IMR-90 (cell line): ENCODE measurements around the gene GPN1. TPM values are rescaled to one million over a fixed set of nuclear protein-coding genes. Genes with fewer than 3 reads are reported as not detected.

Experiments
- ATAC-seq: fragments of 200-7000 bp; cut with Tn5 transposase; 2 replicates; pipeline ENCODE4 v1.9.1; 2020; ENCODE audit warnings: low read depth, mild to moderate bottlenecking, moderate library complexity
- BruUV-seq: library from RNA; stranded (reverse); fragments of 400-500 nt; replicated peaks from 2 replicates; lab custom pipeline; 2021; lab: Mats Ljungman, UMichigan
- CTCF ChIA-PET: fragments of 300-600 bp; formaldehyde crosslinking; extraction: SDS; loops from one replicate; lab custom pipeline; 2021; ENCODE audit warnings: antibody characterized with exemption; lab: Yijun Ruan, JAX
- POLR2A ChIA-PET: fragments of 300-600 bp; sonication (Branson Sonifier 250); formaldehyde crosslinking; loops from one replicate; lab custom pipeline; 2022; ENCODE audit warnings: antibody characterized with exemption; ENCODE audit not compliant: unreplicated experiment; lab: Charles Lee
- DNase-seq: peaks from one replicate; pipeline ENCODE4 v3.0.0; 2013
- H2AFZ ChIP-seq: replicated peaks from 2 replicates; pipeline ENCODE3; 2013; ENCODE audit warnings: low read length, mild to moderate bottlenecking; ENCODE audit not compliant: poor library complexity
- H2AK5ac ChIP-seq: 2 replicates; pipeline ENCODE4 v1.6.1; 2013; ENCODE audit warnings: low read depth, low read length, inconsistent platforms
- H2AK9ac ChIP-seq: replicated peaks from 2 replicates; pipeline ENCODE3; 2013; ENCODE audit warnings: mild to moderate bottlenecking, low read depth, low read length, moderate library complexity; ENCODE audit not compliant: poor library complexity
- H2BK120ac ChIP-seq: 2 replicates; pipeline ENCODE4 v1.6.1; 2013; ENCODE audit warnings: low read depth, low read length, inconsistent platforms
- H2BK15ac ChIP-seq: 3 replicates; pipeline ENCODE4 v1.6.1; 2013; ENCODE audit warnings: low read depth, low read length, inconsistent platforms
- H2BK20ac ChIP-seq: 2 replicates; pipeline ENCODE4 v1.6.1; 2013; ENCODE audit warnings: low read depth, mild to moderate bottlenecking, inconsistent platforms, low read length, moderate library complexity
- H2BK5ac ChIP-seq: 2 replicates; pipeline ENCODE4 v1.6.1; 2013; ENCODE audit warnings: mild to moderate bottlenecking, low read depth, low read length, inconsistent platforms; ENCODE audit not compliant: poor library complexity, severe bottlenecking
- H3K14ac ChIP-seq: replicated peaks from 2 replicates; pipeline ENCODE4 v1.6.1; 2013; ENCODE audit warnings: low read depth, low read length, inconsistent platforms
- H3K18ac ChIP-seq: 2 replicates; pipeline ENCODE4 v1.6.1; 2013; ENCODE audit warnings: low read depth, low read length, control low read depth
- H3K23ac ChIP-seq: 2 replicates; pipeline ENCODE4 v1.6.1; 2013; ENCODE audit warnings: low read depth, low read length, inconsistent platforms
- H3K27ac ChIP-seq: 2 replicates; pipeline ENCODE4 v1.5.1; 2013; ENCODE audit warnings: mild to moderate bottlenecking, control low read depth, low read length; ENCODE audit not compliant: insufficient read depth
- H3K27me3 ChIP-seq: 2 replicates; pipeline ENCODE4 v1.6.1; 2013; ENCODE audit warnings: low read length; ENCODE audit not compliant: control insufficient read depth, insufficient read depth
- H3K36me3 ChIP-seq: 2 replicates; pipeline ENCODE4 v1.6.1; 2013; ENCODE audit warnings: low read length, mixed read lengths; ENCODE audit not compliant: control insufficient read depth, insufficient read depth
- H3K4ac ChIP-seq: 2 replicates; pipeline ENCODE4 v1.6.1; 2013; ENCODE audit warnings: low read depth, low read length, inconsistent platforms
- H3K4me1 ChIP-seq: 2 replicates; pipeline ENCODE4 v1.6.1; 2013; ENCODE audit warnings: low read length, mixed read lengths; ENCODE audit not compliant: control insufficient read depth, insufficient read depth
- H3K4me2 ChIP-seq: 2 replicates; pipeline ENCODE4 v1.6.1; 2013; ENCODE audit warnings: low read depth, mild to moderate bottlenecking, control low read depth, low read length, moderate library complexity
- H3K4me3 ChIP-seq: 2 replicates; pipeline ENCODE4 v1.5.1; 2013; ENCODE audit warnings: low read depth, mild to moderate bottlenecking, control low read depth, low read length, moderate library complexity; ENCODE audit not compliant: insufficient read depth
- H3K56ac ChIP-seq: 2 replicates; pipeline ENCODE4 v1.6.1; 2013; ENCODE audit warnings: low read length, inconsistent platforms; ENCODE audit not compliant: insufficient read depth; ENCODE audit errors: extremely low read depth
- H3K79me1 ChIP-seq, 2 experiments: 2 replicates each; pipeline ENCODE4 v1.6.1; 2013; ENCODE audit warnings: low read length in 2 of 2, inconsistent platforms in 1 of 2, low read depth in 1 of 2
- H3K9ac ChIP-seq: 2 replicates; pipeline ENCODE4 v1.6.1; 2013; ENCODE audit warnings: low read depth, low read length, control low read depth
- H3K9me1 ChIP-seq: 2 replicates; pipeline ENCODE4 v1.6.1; 2013; ENCODE audit warnings: low read length, inconsistent platforms; ENCODE audit not compliant: insufficient read depth
- H3K9me3 ChIP-seq: 2 replicates; pipeline ENCODE4 v1.6.1; 2013; ENCODE audit warnings: low read length; ENCODE audit not compliant: control insufficient read depth, insufficient read depth
- H4K20me1 ChIP-seq: 2 replicates; pipeline ENCODE4 v1.6.1; 2013; ENCODE audit warnings: low read length, inconsistent platforms; ENCODE audit not compliant: insufficient read depth
- H4K5ac ChIP-seq: 2 replicates; pipeline ENCODE4 v1.6.1; 2013; ENCODE audit warnings: mild to moderate bottlenecking, low read depth, low read length, control low read depth
- H4K8ac ChIP-seq, 2 experiments: 2 replicates each; pipeline ENCODE4 v1.6.1; 2013; ENCODE audit warnings: low read depth in 2 of 2, low read length in 2 of 2, control low read depth in 1 of 2, inconsistent platforms in 1 of 2
- H4K91ac ChIP-seq: 2 replicates; pipeline ENCODE4 v1.6.1; 2013; ENCODE audit warnings: low read depth, low read length, inconsistent platforms; ENCODE audit not compliant: insufficient read depth
- BHLHE40 ChIP-seq: fragments of 150-350 bp; IDR thresholded peaks from 2 replicates; pipeline ENCODE4 v1.6.1; 2016; ENCODE audit warnings: mild to moderate bottlenecking, low read depth, low read length
- CEBPB ChIP-seq: IDR thresholded peaks from 2 replicates; pipeline ENCODE4 v1.6.1; 2012; ENCODE audit warnings: low read depth, low read length, improper control_type of control experiment
- ELK1 ChIP-seq: fragments of 150-350 bp; IDR thresholded peaks from 2 replicates; pipeline ENCODE4 v1.6.1; 2016; ENCODE audit warnings: low read depth, mild to moderate bottlenecking, low read length, moderate library complexity, borderline replicate concordance
- MAFK ChIP-seq: IDR thresholded peaks from 2 replicates; pipeline ENCODE4 v1.6.1; 2012; ENCODE audit warnings: low read depth, low read length, improper control_type of control experiment
- MAZ ChIP-seq: IDR thresholded peaks from 2 replicates; pipeline ENCODE4 v1.6.1; 2012; ENCODE audit warnings: low read depth, mild to moderate bottlenecking, low read length, improper control_type of control experiment, moderate library complexity, borderline replicate concordance
- MXI1 ChIP-seq: IDR thresholded peaks from 2 replicates; pipeline ENCODE4 v1.6.1; 2012; ENCODE audit warnings: low read depth, mild to moderate bottlenecking, low read length, moderate library complexity, borderline replicate concordance
- POLR2A ChIP-seq: IDR thresholded peaks from 2 replicates; pipeline ENCODE4 v1.6.1; 2012; ENCODE audit warnings: mild to moderate bottlenecking, low read depth, low read length
- RAD21 ChIP-seq: IDR thresholded peaks from 2 replicates; pipeline ENCODE4 v1.6.1; 2012; ENCODE audit warnings: low read length, improper control_type of control experiment
- SMC3 ChIP-seq: fragments of 150-350 bp; IDR thresholded peaks from 2 replicates; pipeline ENCODE4 v1.6.1; 2016; ENCODE audit warnings: low read depth, mild to moderate bottlenecking, antibody characterized with exemption, low read length, moderate library complexity
- WGBS, 2 experiments: methylation state at CpG; one replicate each; pipeline versions ENCODE4 v1.1.5 to v1.1.7; 2013; ENCODE audit warnings: missing lambda C conversion rate in 2 of 2; ENCODE audit not compliant: insufficient read length in 1 of 2; ENCODE audit errors: extremely low coverage in 2 of 2; 5-methylcytosine and 5-hydroxymethylcytosine counted together
- dilution Hi-C: fragments of 300-500 bp; cut with HindIII; formaldehyde crosslinking; loops from one replicate; pipeline ENCODE4 v1.14.3; 2018; ENCODE audit warnings: low sequenced_read_pairs; ENCODE audit not compliant: unreplicated experiment
- in situ Hi-C: fragments of 300-500 bp; cut with MboI; formaldehyde crosslinking; loops from 3 replicates; pipeline ENCODE4 v1.14.3; 2019; ENCODE audit warnings: low sequenced_read_pairs, inconsistent platforms, mixed read lengths
- intact Hi-C: fragments of 100-400 bp; cut with micrococcal nuclease; formaldehyde crosslinking; loops from 2 replicates; pipeline ENCODE4 v1.10.0; 2022
- polyA plus RNA-seq, 3 experiments: library from polyadenylated mRNA; depleted of rRNA; stranded (reverse); fragments of >200 nt; gene quantifications; 2 replicates each; pipeline ENCODE4 v1.2.3, GENCODE V29; 2012; ENCODE audit warnings: low replicate concordance in 1 of 3
- total RNA-seq: library from RNA; depleted of rRNA; stranded (reverse); fragments of >200 nt; gene quantifications from 2 replicates; pipeline ENCODE4 v1.2.3, GENCODE V29; 2012

GPN1 gene
- total and polyA plus RNA-seq, 2 of the 4 experiments (the other 2 are of a cell fraction) = 37.8 to 63.8 TPM

GRCh38 chr2:27663285-27664153 is 34.7 kb downstream of the GPN1 start, which contains the start of the genes SLC4A1AP and SUPT7L:
Gene SLC4A1AP (plus strand): TSS chr2:27663889. CDS start chr2:27663915, 26 bp downstream.
Gene SUPT7L (minus strand): TSS chr2:27663614. CDS start chr2:27662192, 1,422 bp downstream.
- peak within 1 kb of the TSS; percentile 94 for H3K14ac ChIP-seq
- H4K20me1 ChIP-seq = no peaks in the 10 kb centered on the region
- intact Hi-C loops (loop anchor here (2.0 kb wide), 1 partner anchor 255 kb away; the partner anchor contains the start of gene PPM1G), dilution Hi-C loops (no loop called here), in situ Hi-C loops (no loop called here)
- H3K23ac ChIP-seq = peak within 1 kb of the TSS; percentile 86; the same call in 1 of the 2 replicates
- peak within 1 kb of the TSS; percentile 98 for H4K5ac ChIP-seq
- TF ChIP-seq MAZ (0 out of 2 replicates have a peak, but pooled peaks have one; percentile 29), RAD21 (peak; percentile 14; the same call in 1 of the 2 replicates), POLR2A (peak; percentile 58; the same call in 1 of the 2 replicates), SMC3 (0 out of 2 replicates have a peak, but pooled peaks have one; percentile 15), MXI1 (0 out of 2 replicates have a peak, but pooled peaks have one; percentile 4), BHLHE40 (peak; percentile 25; the same call in 1 of the 2 replicates), MAFK (no peak), ELK1 (no peak), CEBPB (peak; percentile 4; the same call in 1 of the 2 replicates)
- H4K91ac ChIP-seq = peak within 1 kb of the TSS; percentile 93
- peak within 1 kb of the TSS; percentile 100 for H2AFZ ChIP-seq
- H3K4me3 ChIP-seq = peak within 1 kb of the TSS; percentile 85
- DNase-seq = peak; percentile 89
- H3K27ac ChIP-seq = peak within 1 kb of the TSS; percentile 86
- no peaks in the 10 kb centered on the region for H3K27me3 ChIP-seq
- H3K18ac ChIP-seq = peak within 1 kb of the TSS; percentile 83
- H2BK20ac ChIP-seq = peak within 1 kb of the TSS; percentile 85; the same call in 1 of the 2 replicates
- POLR2A ChIA-PET = no interaction called here
- H4K8ac ChIP-seq = peak within 1 kb of the TSS; percentile 95 to 99
- peak within 1 kb of the TSS; percentile 64; the same call in 2 of the 3 replicates for H2BK15ac ChIP-seq
- H3K36me3 ChIP-seq = peaks cover 13% of the 10 kb centered on the region
- WGBS, 2 experiments = 0% methylated on average over 13 of the region's 56 CpGs; no CpG with 5 or more reads in 1 of the 2 experiments
- H3K4me1 ChIP-seq = peaks cover 5% of the 10 kb centered on the region
- H3K9me3 ChIP-seq = no peaks in the 10 kb centered on the region
- peak within 1 kb of the TSS; percentile 57; the same call in 1 of the 2 replicates for H2AK5ac ChIP-seq
- H3K79me1 ChIP-seq = peaks cover 15 to 41% of the 10 kb centered on the region in 2 experiments
- H3K56ac ChIP-seq = peak within 1 kb of the TSS; percentile 61
- peak within 1 kb of the TSS; percentile 97 for H2BK120ac ChIP-seq
- BruUV-seq = no TSS peak
- peak; percentile 90 for ATAC-seq
- peaks cover 6% of the 10 kb centered on the region; the same call in 1 of the 2 replicates for H3K9me1 ChIP-seq
- H3K4me2 ChIP-seq = peak within 1 kb of the TSS; percentile 99
- peak within 1 kb of the TSS; percentile 97 for H2BK5ac ChIP-seq
- peak within 1 kb of the TSS; percentile 96 for H2AK9ac ChIP-seq
- H3K9ac ChIP-seq = peak within 1 kb of the TSS; percentile 93
- peak within 1 kb of the TSS; percentile 98 for H3K4ac ChIP-seq
- CTCF ChIA-PET = no interaction called here
